Stimulated activated CD4-positive, alpha-beta T cell treated with anti-CD3 and anti-CD28 coated beads, TNF-alpha, amount 100 ng/mL, for 24 hours (primary cell): ENCODE measurements around the gene FCHSD2.
"Not testable (repeated sequence)": the region's sequence is repeated elsewhere in the genome, so short reads cannot be mapped to it uniquely, and the experiment has no call there.

Source experiments
- DNase-seq, 3 experiments: peaks; one replicate each; pipeline ENCODE4 v3.0.0-alpha.2; 2020; ENCODE audit warnings: low read depth in 3 of 3

FCHSD2 gene

DNA sequence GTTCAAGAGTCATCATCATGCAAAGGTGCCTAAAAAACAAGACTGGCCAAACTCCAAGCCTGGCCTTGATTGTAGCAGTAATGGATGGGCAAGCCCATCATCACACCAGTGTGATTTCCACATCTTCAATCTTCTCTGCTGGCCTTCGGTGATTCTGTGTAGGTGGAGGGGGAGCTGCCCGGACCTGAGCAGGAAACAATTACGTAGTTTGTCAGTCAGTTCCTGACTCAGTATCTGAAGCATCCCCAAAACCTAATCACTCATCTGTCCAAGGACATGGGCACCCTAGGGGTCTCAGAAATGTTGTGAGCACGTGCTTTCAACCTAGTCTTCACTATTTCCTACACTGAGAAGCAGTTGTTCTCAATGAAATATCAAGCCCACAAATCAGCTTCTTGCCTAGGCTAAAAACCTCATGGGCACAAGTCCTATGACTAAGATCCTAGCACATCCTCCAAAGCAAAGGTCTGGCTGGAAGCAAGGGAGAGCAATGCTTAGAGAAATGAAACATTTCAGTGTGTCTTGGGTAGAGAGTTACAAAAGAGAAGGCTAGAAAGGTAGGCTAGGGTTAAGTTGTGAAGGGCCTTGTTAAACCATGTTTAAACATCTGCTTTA is 303.3 kb downstream of the FCHSD2 start:
- DNase-seq: no peak

GRCh38 chr11:72836111-72836510 is 306.0 kb downstream of the FCHSD2 start:
- no peak for DNase-seq

- no peak for DNase-seq
Observed at GRCh38 chr11:72834905-72835304, 307.2 kb downstream of the FCHSD2 start.

DNA sequence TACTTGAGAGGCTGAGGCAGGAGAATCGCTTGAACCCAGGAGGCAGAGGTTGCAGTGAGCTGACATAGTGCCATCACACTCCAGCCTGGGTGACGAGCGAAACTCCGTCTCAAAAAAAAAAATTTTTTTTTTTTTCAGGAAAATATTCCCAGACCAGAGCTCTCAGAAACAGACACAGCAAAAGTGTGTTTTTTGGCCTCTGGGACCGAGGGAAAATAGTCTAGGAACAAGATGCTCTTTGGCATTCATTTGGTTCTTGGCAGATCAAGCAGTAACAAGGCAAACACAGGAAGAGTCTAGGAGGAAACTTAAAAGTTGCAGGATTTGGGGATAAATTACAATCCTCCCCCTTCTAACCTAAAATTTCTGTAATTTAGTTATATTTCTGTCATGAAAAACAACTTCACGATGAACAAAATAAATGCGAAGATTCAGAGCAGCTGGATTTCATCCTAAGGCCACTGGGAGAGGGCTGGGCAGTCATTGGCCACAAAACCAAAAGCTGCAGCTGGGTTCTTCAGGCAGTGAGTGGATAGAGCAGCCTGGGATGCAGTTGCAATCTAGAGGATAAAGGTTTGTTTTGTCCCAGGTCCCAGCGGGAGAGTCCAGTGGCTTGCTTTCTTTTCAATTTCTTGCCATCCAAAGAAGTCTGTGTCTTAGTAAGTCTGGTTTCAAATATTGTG is 308.2 kb downstream of the FCHSD2 start:
- DNase-seq: no peak

GRCh38 chr11:72833083-72833733 is 308.9 kb downstream of the FCHSD2 start:
- DNase-seq: no peak

DNA sequence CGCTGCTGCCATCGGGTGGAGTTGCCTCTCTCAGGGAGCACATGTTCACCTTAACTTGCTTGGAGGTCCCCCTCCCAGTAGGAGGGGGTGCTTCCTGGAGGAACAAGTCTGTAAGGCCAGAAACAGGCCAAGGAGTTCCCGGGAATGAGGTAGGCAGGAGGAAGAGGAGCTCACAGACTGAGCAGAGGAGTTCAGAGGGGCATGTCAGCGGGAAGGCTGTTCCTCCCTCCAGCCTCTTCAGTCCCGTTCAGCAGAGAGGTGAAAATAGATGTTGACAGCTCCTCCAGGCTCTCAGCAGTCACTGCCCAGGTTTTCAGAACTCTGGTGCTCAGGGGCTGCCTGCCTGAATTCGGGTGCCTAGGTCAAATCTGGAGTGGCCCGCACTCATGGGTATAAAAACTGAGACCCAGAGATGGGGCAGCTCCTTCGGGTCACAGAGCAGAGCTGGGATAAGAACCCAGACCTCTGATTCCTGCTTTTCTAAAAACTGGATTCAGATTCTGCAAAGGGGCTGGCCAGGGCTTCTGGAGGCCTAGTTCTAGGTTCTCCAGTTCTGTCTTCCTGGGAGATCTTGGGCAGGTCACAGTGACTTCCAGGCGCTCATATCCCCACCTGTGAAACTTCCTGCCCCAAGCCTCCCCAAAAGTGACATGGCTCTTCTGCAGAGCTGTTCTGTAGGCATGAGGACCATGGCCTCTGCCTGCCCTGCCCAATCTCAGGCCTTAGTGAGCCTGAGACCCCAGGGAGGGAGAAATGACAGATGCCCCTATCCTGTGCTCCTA is 309.6 kb downstream of the FCHSD2 start:
- DNase-seq: no peak

DNA sequence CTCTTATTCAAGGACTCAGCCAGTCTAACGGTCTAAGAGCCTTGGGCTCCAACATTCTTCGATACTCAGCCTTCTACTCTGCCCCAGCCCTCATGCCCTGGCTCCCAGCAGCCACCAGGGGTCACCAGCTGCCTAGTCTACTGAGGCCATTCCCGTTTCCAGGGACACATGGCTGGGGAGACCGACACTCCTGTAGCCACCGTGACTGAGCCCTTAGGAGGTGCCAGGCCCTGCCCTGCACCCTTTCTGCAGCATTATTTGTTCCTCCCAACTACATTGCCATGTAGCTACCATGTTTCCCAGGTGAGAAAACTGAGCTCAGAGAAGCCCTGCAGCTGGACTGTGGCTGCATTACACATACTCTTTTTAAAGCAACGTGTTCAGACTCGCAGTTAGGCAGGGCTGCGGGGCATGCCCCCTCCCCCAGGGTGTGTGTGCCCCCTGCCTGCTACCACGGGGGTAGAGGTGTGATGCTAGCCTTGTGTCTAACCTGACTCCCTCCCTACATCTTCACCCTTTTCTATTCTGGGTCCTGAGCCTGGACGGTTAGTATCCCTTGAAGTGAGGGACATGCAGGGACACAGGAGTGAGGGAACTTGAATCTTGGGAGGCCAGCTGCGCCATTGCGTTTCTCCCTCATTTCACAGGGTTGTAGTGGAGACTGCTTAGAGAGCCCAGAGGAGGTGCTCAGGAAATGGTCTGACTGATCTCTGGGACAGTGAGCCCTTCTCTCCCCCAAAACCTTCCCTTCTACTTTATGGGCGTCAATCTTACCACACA is 310.4 kb downstream of the FCHSD2 start:
- peak in 1 of 3 experiments; percentile 57 for DNase-seq

DNA sequence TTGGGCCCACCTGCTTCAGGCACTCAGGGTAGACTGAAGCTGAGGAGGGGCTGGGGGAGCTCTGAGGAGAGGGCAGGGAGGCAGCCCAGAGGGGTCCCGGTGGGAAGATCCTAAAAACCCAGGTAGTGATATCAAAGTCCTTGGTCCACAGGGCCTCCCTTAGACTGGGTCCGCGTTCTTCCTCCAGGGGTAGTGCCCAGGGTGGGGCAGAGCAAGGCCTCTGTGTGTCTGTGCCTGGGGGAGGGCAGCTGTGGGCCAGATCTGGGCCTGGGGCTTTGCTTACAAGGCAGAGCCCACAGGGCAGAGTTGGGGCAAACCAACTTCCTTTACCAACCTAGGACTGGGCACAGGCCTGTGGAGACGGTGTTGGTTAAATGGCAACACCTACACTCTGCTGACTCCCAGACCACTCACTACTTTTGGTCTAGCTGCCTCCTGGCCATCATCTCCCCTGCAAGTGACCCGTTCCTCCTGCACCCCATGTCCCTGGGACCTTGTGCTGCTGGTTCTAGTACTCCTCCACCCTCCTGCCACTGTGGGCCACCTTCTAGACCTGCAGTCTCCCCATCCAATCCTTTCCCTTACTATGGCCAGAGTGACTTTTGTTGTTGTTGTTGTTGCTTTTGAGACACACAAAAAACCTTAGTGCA is 312.1 kb downstream of the FCHSD2 start:
- DNase-seq: no peak

GRCh38 chr11:72829178-72829577 is 312.9 kb downstream of the FCHSD2 start:
- no peak for DNase-seq

- no peak for DNase-seq
Observed at GRCh38 chr11:72828692-72829101, 313.4 kb downstream of the FCHSD2 start.

- no peak for DNase-seq
Observed at GRCh38 chr11:72828081-72828567, 314.0 kb downstream of the FCHSD2 start.

- DNase-seq: not testable (repeated sequence)
Observed at GRCh38 chr11:72827656-72828055, 314.5 kb downstream of the FCHSD2 start.

- DNase-seq: no peak
Observed at GRCh38 chr11:72826942-72827480, 315.1 kb downstream of the FCHSD2 start.

DNA sequence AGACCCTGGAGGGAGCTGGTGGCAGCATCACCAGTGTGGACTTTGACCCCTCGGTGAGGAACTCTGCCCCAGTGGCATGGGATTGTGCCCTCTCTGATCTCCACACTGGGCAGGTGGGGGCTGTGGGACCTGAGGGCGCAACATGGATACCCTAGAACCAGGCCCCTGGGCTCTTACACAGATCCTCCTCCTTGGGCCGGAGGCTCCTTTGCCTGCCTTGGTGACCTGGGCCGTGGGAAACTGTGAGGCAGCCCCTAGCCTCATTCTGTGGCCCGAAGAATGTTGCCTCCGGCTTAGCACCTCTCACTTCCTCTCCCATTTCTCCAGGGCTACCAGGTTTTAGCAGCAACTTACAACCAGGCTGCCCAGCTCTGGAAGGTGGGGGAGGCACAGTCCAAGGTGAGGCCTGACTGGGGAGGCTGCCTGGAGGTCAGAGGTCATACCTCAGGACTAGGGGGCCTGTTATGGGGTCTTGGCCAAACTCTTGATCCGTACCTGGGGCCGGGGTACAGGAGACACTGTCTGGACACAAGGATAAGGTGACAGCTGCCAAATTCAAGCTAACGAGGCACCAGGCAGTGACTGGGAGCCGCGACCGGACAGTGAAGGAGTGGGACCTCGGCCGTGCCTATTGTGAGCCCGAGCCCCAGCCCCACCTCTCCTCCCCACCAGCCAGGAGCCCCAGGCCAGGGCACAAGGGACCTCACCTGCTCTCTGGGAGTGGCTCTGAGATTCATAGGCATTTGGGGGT is 315.8 kb downstream of the FCHSD2 start:
- DNase-seq: no peak

- DNase-seq: no peak
Observed at GRCh38 chr11:72825661-72826060, 316.5 kb downstream of the FCHSD2 start.

DNA sequence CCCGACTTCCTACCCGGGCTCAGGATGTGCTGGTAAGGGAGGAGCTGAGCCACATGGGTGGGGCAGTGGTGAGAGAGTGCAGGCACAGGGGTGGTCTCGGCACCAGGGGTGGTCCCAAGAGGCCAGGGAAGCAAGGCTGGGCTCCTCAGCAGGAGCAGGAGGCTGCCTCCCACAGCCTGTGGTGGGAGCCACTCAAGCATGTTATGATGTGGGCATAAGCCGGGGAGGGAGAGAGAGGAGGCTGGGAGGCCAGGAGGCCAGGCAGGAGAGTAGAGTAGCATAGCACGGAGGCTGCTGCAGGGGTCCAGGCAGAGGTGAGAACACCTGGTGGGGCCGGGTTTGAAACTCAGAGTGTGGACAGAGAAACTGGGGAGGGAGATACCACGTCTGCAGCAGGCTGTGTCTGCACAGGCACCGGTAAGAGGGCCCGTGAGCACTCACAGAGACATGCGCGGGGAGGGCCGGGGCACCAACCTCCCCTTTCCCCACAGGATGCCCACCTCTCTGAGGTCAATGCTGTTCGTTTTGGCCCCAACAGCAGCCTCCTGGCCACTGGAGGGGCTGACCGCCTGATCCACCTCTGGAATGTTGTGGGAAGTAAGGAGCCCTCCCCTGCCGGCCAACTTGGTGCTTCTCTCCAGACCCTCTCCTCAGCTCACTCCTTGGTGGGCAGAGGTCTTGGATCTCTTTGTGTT is 317.2 kb downstream of the FCHSD2 start:
- no peak for DNase-seq

DNA sequence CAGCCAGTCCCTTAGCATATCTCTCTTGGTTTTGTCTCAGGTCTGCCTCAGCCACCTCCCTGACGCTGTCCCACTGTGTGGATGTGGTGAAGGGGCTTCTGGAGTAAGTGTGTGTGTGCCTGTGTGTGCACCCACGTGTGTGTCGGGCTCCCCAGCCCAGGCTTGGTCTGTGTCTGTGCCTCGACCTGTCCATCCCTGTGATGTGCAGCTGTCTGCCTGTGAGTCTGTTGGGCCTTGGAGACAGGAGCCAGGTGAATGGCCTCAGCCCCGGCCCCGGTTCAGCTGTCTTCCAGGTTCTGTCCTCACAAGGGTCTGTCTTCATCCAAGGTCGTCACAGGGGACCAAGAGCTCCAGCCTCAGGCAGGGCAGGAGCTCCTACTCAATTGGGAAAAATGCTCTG is 318.1 kb downstream of the FCHSD2 start:
- DNase-seq: no peak

DNA sequence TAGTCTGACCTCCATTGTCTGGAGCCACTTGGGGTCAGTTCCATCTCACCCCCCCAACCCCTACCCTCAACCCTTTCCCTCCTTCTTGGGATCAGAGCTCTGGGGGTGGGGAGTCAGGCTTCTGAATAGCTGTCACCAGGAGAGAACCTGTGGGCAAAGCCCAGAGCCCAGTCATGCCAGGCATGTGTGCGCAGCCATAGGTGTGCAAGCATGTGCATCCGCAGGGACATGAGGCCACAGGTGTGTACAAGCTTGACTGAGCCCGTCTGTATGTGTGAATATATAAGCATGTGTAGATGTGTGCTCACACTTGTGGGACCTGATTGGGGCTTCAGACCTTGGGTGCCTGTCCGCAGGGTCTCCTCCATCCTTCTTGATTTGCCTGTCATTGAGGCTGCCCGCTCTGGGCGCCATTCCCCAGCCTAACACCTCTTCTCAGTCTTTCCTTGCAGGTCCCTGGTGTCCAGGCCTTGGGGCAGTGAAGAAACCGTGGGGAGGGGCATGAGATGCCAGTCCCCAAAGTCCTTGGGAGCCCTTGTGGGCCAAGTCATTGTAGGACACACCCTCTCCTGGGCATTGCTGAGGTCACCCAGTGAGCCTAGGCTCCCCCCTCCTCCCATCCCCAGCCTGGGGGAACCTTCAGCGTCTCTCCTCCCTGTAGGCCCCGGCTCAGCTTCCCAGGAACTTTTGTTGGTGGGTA is 318.9 kb downstream of the FCHSD2 start:
- DNase-seq: no peak
